Measurements from ENCODE around the gene SRP14. TPM values are rescaled to one million over a fixed set of nuclear protein-coding genes. Genes with fewer than 3 reads are reported as not detected.
"Not testable (repeated sequence)": the region's sequence is repeated elsewhere in the genome, so short reads cannot be mapped to it uniquely, and the experiment has no call there.

Gene SRP14
- total and polyA plus RNA-seq, 12 donors: 173 to 989 (median 333) TPM

- peak in 4 of 7 donors; percentile 35 to 44 (median 41) for DNase-seq
- no peaks in the 10 kb centered on the region for H3K9me3 ChIP-seq (replicated peaks in 1 of 3)
- WGBS, 4 donors: 1 to 8% (median 1%) methylated on average over 8 to 18 of the region's 18 CpGs
- H3K4me1 ChIP-seq (replicated peaks in 1 of 2): peaks cover 3 to 31% of the 10 kb centered on the region in 2 donors
- H3K27me3 ChIP-seq: no peaks in the 10 kb centered on the region
- intact Hi-C loops (cut with DNase I): no loop called here
- H3K27ac ChIP-seq: peak overlapping the region; percentile 71 to 98 (median 95)
- peak overlapping the region; percentile 32 to 97 (median 74) for H3K4me3 ChIP-seq
- H3K36me3 ChIP-seq (replicated peaks in 1 of 2): peaks cover 0 to 41% of the 10 kb centered on the region in 2 donors
- TF ChIP-seq CTCF (IDR thresholded peaks at IDR 0.05) (no peak), POLR2A (IDR thresholded peaks at IDR 0.05) (no peak)
Measured at GRCh38 chr15:40038275-40038637, 725 bp downstream of the SRP14 start.

DNA sequence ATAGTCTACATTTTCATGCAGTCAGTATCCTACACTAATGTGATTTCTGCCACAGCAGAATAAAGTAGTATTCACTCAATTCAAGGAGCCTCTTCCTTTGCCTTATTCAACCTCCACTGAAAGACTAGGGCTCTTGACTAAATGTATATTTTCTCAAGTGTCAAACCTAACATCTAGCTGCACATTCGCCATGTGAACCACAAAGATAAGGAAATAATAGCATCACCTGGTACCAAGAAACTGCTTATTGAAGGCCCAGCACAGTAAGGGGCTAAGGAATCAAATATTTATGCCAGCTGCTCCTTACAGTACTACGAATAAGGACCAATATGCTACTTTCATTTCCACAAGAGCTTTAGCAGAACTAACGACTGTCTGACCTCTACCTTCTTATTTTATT, 1.3 kb downstream of the SRP14 start:
- H3K36me3 ChIP-seq (replicated peaks in 1 of 2): peaks cover 0 to 45% of the 10 kb centered on the region in 2 donors
- no peak for DNase-seq
- peak overlapping the region in 3 of 5 donors; percentile 95 to 98 (median 97) for H3K27ac ChIP-seq
- H3K27me3 ChIP-seq: no peaks in the 10 kb centered on the region
- H3K4me1 ChIP-seq (replicated peaks in 1 of 2): peaks cover 3 to 31% of the 10 kb centered on the region in 2 donors
- peak overlapping the region in 3 of 4 donors; percentile 32 to 97 (median 89) for H3K4me3 ChIP-seq
- TF ChIP-seq CTCF (IDR thresholded peaks at IDR 0.05): no peak
- no peak for TF ChIP-seq POLR2A (IDR thresholded peaks at IDR 0.05)
- no peaks in the 10 kb centered on the region for H3K9me3 ChIP-seq (replicated peaks in 1 of 3)
- WGBS, 4 donors: 29 to 46% (median 41%) methylated on average over 3 of the region's 3 CpGs
- intact Hi-C loops (cut with DNase I): no loop called here

DNA sequence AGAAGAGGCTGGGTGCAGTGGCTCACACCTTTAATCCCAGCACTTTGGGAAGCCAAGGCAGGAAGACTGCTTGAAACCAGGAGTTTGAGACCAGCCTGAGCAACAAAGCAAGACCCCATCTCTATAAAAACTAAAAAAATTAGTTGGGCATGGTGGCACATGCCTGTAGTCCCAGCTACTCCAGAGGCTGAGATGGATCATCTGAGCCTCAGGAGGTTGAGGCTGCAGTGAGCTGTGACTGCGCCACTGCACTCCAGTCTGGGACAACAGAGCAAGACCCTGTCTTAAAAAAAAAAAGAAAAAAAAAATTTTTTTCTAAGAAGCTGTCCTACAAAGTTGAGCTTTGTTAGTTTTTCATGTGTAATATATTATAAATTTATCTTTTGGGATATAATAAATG, 3.8 kb downstream of the SRP14 start:
- 96 to 100% (median 100%) methylated on average over 1 of the region's 1 CpG for WGBS, 4 donors
- H3K27me3 ChIP-seq; H3K27ac ChIP-seq; DNase-seq; H3K9me3 ChIP-seq (replicated peaks in 1 of 3); intact Hi-C loops (cut with DNase I); H3K4me3 ChIP-seq: not testable (repeated sequence)
- H3K36me3 ChIP-seq (replicated peaks in 1 of 2): peaks cover 0 to 68% of the 10 kb centered on the region in 2 donors
- peaks cover 3 to 25% of the 10 kb centered on the region in 2 donors for H3K4me1 ChIP-seq (replicated peaks in 1 of 2)

- DNase-seq: no peak
- Histone ChIP-seq H3K9me3 (replicated peaks in 1 of 3) (no peaks in the 10 kb centered on the region), H3K4me1 (replicated peaks in 1 of 2) (peaks cover 3 to 19% of the 10 kb centered on the region in 2 donors), H3K4me3 (no peak overlapping the region), H3K27me3 (no peaks in the 10 kb centered on the region), H3K27ac (no peak overlapping the region), H3K36me3 (replicated peaks in 1 of 2) (peaks cover 0 to 74% of the 10 kb centered on the region in 2 donors)
- 71 to 77% (median 72%) methylated on average over 3 of the region's 3 CpGs for WGBS, 4 donors
- intact Hi-C loops (cut with DNase I): no loop called here
- TF ChIP-seq CTCF (IDR thresholded peaks at IDR 0.05) (no peak), POLR2A (IDR thresholded peaks at IDR 0.05) (no peak)
Measured at GRCh38 chr15:40034186-40034946, 4.6 kb downstream of the SRP14 start.

Data from adrenal gland (tissue), 12 donors.